CD8-positive, alpha-beta memory T cell (primary cell): ENCODE measurements around the gene TSC22D2. TPM values are rescaled to one million over a fixed set of nuclear protein-coding genes. Genes with fewer than 3 reads are reported as not detected.
"Not testable (repeated sequence)": the region's sequence is repeated elsewhere in the genome, so short reads cannot be mapped to it uniquely, and the experiment has no call there.

Experiments
- CTCF ChIA-PET: fragments of 350-600 bp; sonication (Branson Sonifier 250); formaldehyde crosslinking; loops from one replicate; lab custom pipeline; 2021; ENCODE audit warnings: antibody characterized with exemption; lab: Charles Lee
- POLR2A ChIA-PET: fragments of 350-600 bp; sonication (Branson Sonifier 250); formaldehyde crosslinking; loops from one replicate; lab custom pipeline; 2021; ENCODE audit warnings: antibody characterized with exemption; lab: Charles Lee
- DNase-seq, 5 donors: peaks; one replicate each; pipeline versions ENCODE4 v3.0.0 to v3.0.0-alpha.2; 2020 to 2022; ENCODE audit warnings: mixed read lengths in 1 of 5
- H3K27ac ChIP-seq: one replicate; pipeline ENCODE4 v1.7.0; 2013; ENCODE audit warnings: low read depth, mild to moderate bottlenecking, low read length, moderate library complexity
- H3K27me3 ChIP-seq: 2 replicates; pipeline ENCODE4 v1.7.0; 2013; ENCODE audit warnings: low read length, mild to moderate bottlenecking; ENCODE audit not compliant: insufficient read depth, poor library complexity, severe bottlenecking
- H3K36me3 ChIP-seq: 2 replicates; pipeline ENCODE4 v1.7.0; 2013; ENCODE audit warnings: mild to moderate bottlenecking, low read length, moderate library complexity; ENCODE audit not compliant: insufficient read depth
- H3K4me1 ChIP-seq: 2 replicates; pipeline ENCODE4 v1.7.0; 2013; ENCODE audit warnings: mild to moderate bottlenecking, low read length, moderate library complexity; ENCODE audit not compliant: insufficient read depth
- H3K4me3 ChIP-seq: 2 replicates; pipeline ENCODE4 v1.7.0; 2013; ENCODE audit warnings: mild to moderate bottlenecking, low read length
- H3K9me3 ChIP-seq: 2 replicates; pipeline ENCODE4 v1.7.0; 2013; ENCODE audit warnings: mild to moderate bottlenecking, low read length
- H3K27ac Mint-ChIP-seq, 8 donors: one replicate each; pipeline ENCODE4 v1.8.0; 2020 to 2021; ENCODE audit warnings: mixed read lengths in 8 of 8, mild to moderate bottlenecking in 6 of 8, inconsistent platforms in 3 of 8, moderate library complexity in 3 of 8
- H3K27me3 Mint-ChIP-seq, 2 donors: one replicate each; pipeline ENCODE4 v1.8.0; 2020 to 2021; ENCODE audit warnings: mixed read lengths in 2 of 2, mild to moderate bottlenecking in 1 of 2, moderate library complexity in 1 of 2
- H3K36me3 Mint-ChIP-seq, 3 donors: one replicate each; pipeline ENCODE4 v1.8.0; 2020 to 2021; ENCODE audit warnings: mixed read lengths in 3 of 3, inconsistent platforms in 1 of 3, mild to moderate bottlenecking in 1 of 3
- H3K4me1 Mint-ChIP-seq, 3 donors: one replicate each; pipeline ENCODE4 v1.8.0; 2020 to 2021; ENCODE audit warnings: mixed read lengths in 3 of 3, inconsistent platforms in 1 of 3, mild to moderate bottlenecking in 1 of 3
- H3K4me3 Mint-ChIP-seq, 7 donors: one replicate each; pipeline ENCODE4 v1.8.0; 2020 to 2021; ENCODE audit warnings: mixed read lengths in 7 of 7, mild to moderate bottlenecking in 6 of 7, moderate library complexity in 4 of 7, inconsistent platforms in 2 of 7
- H3K9me3 Mint-ChIP-seq, 5 donors: one replicate each; pipeline ENCODE4 v1.8.0; 2020 to 2022; ENCODE audit warnings: mixed read lengths in 5 of 5, mild to moderate bottlenecking in 3 of 5, moderate library complexity in 2 of 5, inconsistent platforms in 1 of 5
- polyA plus RNA-seq: library from polyadenylated mRNA; unstranded; fragments of 300-500 nt; fragmentation: Illumina TruSeq; gene quantifications from one replicate; pipeline ENCODE4 v1.2.3, GENCODE V29; 2021
- total RNA-seq, 2 experiments: library from RNA; stranded (reverse); gene quantifications; one replicate each; pipeline ENCODE4 v1.2.3, GENCODE V29; 2021

Gene TSC22D2
- total and polyA plus RNA-seq, 3 experiments from 2014 or later, result 11.9 to 22.3 (median 20.9) TPM

- H3K9me3 ChIP-seq, result no peaks in the 10 kb centered on the region
- Mint-ChIP-seq H3K4me3 (no peak overlapping the region), H3K4me1 (no peaks in the 10 kb centered on the region), H3K9me3 (peaks cover 0 to 5% (median 0%) of the 10 kb centered on the region in 5 donors), H3K27ac (no peak overlapping the region), H3K27me3 (no peaks in the 10 kb centered on the region), H3K36me3 (peaks cover 2 to 8% (median 2%) of the 10 kb centered on the region in 3 donors)
- H3K4me3 ChIP-seq, result no peak overlapping the region
- H3K27ac ChIP-seq, result peak overlapping the region; percentile 10
- H3K27me3 ChIP-seq, result no peaks in the 10 kb centered on the region
- CTCF ChIA-PET, result no interaction called here
- no peaks in the 10 kb centered on the region for H3K4me1 ChIP-seq
- no peaks in the 10 kb centered on the region for H3K36me3 ChIP-seq
- no peak for DNase-seq
- POLR2A ChIA-PET, result no interaction called here
Observed at GRCh38 chr3:150469931-150470740, 62.0 kb downstream of the TSC22D2 start.

DNA sequence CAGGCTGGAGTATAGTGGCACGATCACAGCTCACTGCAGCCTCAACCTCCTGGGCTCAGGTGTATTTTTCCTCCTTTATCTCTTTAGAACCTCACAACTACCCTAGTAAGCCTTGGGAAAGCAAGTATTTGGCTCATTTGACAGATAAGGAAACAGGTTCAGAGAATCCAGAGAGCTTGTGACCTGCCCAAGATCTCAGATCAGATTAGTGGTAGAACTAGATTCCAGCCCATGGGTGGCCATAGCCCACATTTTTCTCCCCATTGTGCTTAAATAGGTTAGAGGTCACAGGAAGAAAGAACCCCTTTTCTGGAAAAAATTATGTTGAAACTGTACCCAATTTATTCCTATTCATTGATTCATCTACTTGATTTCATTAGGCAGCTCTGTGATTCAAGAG is 64.3 kb downstream of the TSC22D2 start:
- ChIA-PET POLR2A (no interaction called here), CTCF (no interaction called here)

DNA sequence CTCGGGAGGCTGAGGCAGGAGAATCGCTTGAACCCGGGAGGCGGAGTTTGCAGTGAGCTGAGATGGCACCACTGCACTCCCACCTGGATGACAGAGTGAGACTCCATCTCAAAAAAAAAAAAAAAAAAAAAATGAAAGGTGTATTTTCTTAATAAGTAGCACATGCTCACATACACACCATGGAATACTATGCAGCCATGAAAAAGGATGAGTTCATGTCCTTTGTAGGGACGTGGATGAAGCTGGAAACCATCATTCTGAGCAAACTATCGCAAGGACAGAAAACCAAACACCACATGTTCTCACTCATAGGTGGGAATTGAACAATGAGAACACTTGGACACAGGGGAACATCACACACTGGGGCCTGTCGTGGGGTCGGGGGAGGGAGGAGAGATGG is 65.1 kb downstream of the TSC22D2 start:
- H3K27ac ChIP-seq, H3K27me3 Mint-ChIP-seq, H3K9me3 ChIP-seq, H3K36me3 ChIP-seq, H3K4me1 Mint-ChIP-seq, POLR2A ChIA-PET, DNase-seq, H3K27me3 ChIP-seq, H3K27ac Mint-ChIP-seq, CTCF ChIA-PET, H3K4me3 ChIP-seq, H3K4me1 ChIP-seq, H3K4me3 Mint-ChIP-seq: not testable (repeated sequence)
- Mint-ChIP-seq H3K9me3 (peaks cover 4 to 13% (median 10%) of the 10 kb centered on the region in 5 donors), H3K36me3 (peaks cover 0 to 23% (median 0%) of the 10 kb centered on the region in 3 donors)

More for the DNA sequence above, 64.3 kb downstream of the TSC22D2 start:
- no peaks in the 10 kb centered on the region for H3K27me3 Mint-ChIP-seq
- DNase-seq, result no peak
- H3K27ac Mint-ChIP-seq, result no peak overlapping the region
- no peaks in the 10 kb centered on the region for H3K27me3 ChIP-seq
- H3K36me3 ChIP-seq, result no peaks in the 10 kb centered on the region
- H3K4me1 ChIP-seq, result no peaks in the 10 kb centered on the region
- H3K4me1 Mint-ChIP-seq, result no peaks in the 10 kb centered on the region
- H3K4me3 ChIP-seq, result no peak overlapping the region
- H3K9me3 Mint-ChIP-seq, result peaks cover 0 to 10% (median 6%) of the 10 kb centered on the region in 5 donors
- H3K9me3 ChIP-seq, result no peaks in the 10 kb centered on the region
- no peak overlapping the region for H3K4me3 Mint-ChIP-seq
- H3K36me3 Mint-ChIP-seq, result peaks cover 0 to 17% (median 0%) of the 10 kb centered on the region in 3 donors
- no peak overlapping the region for H3K27ac ChIP-seq

- H3K27me3 Mint-ChIP-seq, result peaks cover 5 to 6% of the 10 kb centered on the region in 2 donors
- Histone ChIP-seq H3K27me3 (no peaks in the 10 kb centered on the region), H3K36me3 (no peaks in the 10 kb centered on the region), H3K9me3 (peaks cover 4% of the 10 kb centered on the region), H3K4me3 (no peak overlapping the region), H3K27ac (no peak overlapping the region), H3K4me1 (no peaks in the 10 kb centered on the region)
- DNase-seq, result no peak
- peaks cover 20 to 24% (median 23%) of the 10 kb centered on the region in 5 donors for H3K9me3 Mint-ChIP-seq
- CTCF ChIA-PET, result no interaction called here
- peaks cover 6 to 37% (median 6%) of the 10 kb centered on the region in 3 donors for H3K36me3 Mint-ChIP-seq
- no peaks in the 10 kb centered on the region for H3K4me1 Mint-ChIP-seq
- H3K4me3 Mint-ChIP-seq, result no peak overlapping the region
- no peak overlapping the region for H3K27ac Mint-ChIP-seq
- POLR2A ChIA-PET, result no interaction called here
Observed at GRCh38 chr3:150479370-150479769, 71.3 kb downstream of the TSC22D2 start.

DNA sequence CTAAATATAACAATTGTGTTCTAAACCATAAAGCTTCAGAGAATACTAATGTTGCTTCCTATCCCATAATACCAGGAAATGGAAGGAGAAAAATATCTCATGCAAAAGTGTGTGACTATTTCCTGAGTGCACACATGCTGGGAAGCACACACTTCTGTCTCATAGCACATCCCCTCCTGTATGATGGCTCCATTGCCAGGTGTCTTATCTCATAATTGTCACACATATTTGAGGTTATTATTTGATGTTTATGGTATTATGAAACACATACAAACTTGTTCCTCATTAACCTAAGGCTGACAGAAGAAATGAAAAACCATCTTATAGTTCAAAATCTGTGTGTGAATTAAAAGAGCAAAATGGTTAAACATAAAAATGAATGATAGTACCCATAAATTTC is 72.8 kb downstream of the TSC22D2 start:
- CTCF ChIA-PET, result no interaction called here

GRCh38 chr3:150483226-150483625 is 75.1 kb downstream of the TSC22D2 start:
- H3K9me3 ChIP-seq, result peaks cover 4% of the 10 kb centered on the region
- POLR2A ChIA-PET, result no interaction called here

More for the DNA sequence above, 72.8 kb downstream of the TSC22D2 start:
- Histone ChIP-seq H3K36me3 (no peaks in the 10 kb centered on the region), H3K27me3 (no peaks in the 10 kb centered on the region), H3K9me3 (peaks cover 4% of the 10 kb centered on the region), H3K4me3 (no peak overlapping the region), H3K27ac (no peak overlapping the region), H3K4me1 (no peaks in the 10 kb centered on the region)
- Mint-ChIP-seq H3K27me3 (peaks cover 6 to 9% of the 10 kb centered on the region in 2 donors), H3K4me1 (no peaks in the 10 kb centered on the region), H3K27ac (no peak overlapping the region), H3K9me3 (peaks cover 24 to 34% (median 31%) of the 10 kb centered on the region in 5 donors), H3K36me3 (peaks cover 8 to 41% (median 9%) of the 10 kb centered on the region in 3 donors), H3K4me3 (no peak overlapping the region)
- no peak for DNase-seq
- POLR2A ChIA-PET, result no interaction called here

DNA sequence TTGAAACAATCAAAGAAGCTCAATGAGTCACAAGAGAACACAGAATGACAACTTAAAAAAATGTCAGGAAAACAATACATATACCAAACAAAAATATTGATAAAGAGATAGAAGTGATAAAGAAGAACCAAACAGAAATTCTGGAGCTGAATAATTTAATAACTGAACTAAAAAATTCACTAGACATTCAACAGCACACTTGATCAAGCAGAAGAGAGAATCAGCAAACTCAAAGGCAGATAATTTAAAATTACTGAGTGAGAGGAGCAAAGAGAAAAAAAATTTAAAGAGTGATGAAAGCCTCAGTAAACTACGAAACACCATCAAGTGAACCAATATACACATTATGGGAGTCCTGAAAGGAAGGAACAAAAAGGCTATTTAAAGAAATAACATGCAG is 76.3 kb downstream of the TSC22D2 start:
- Mint-ChIP-seq H3K27me3 (peaks cover 1 to 9% of the 10 kb centered on the region in 2 donors), H3K27ac (no peak overlapping the region), H3K36me3 (peaks cover 8 to 38% (median 9%) of the 10 kb centered on the region in 3 donors), H3K4me1 (no peaks in the 10 kb centered on the region), H3K4me3 (no peak overlapping the region), H3K9me3 (peaks cover 26 to 41% (median 34%) of the 10 kb centered on the region in 5 donors)
- Histone ChIP-seq H3K27ac (no peak overlapping the region), H3K27me3 (no peaks in the 10 kb centered on the region), H3K4me3 (no peak overlapping the region), H3K4me1 (no peaks in the 10 kb centered on the region), H3K36me3 (no peaks in the 10 kb centered on the region), H3K9me3 (peaks cover 4% of the 10 kb centered on the region)
- CTCF ChIA-PET, result no interaction called here
- POLR2A ChIA-PET, result no interaction called here
- DNase-seq, result no peak

More at GRCh38 chr3:150483226-150483625, 75.1 kb downstream of the TSC22D2 start:
- H3K27me3 Mint-ChIP-seq, result peaks cover 4 to 9% of the 10 kb centered on the region in 2 donors
- H3K9me3 Mint-ChIP-seq, result peaks cover 26 to 43% (median 36%) of the 10 kb centered on the region in 5 donors
- no peak overlapping the region for H3K27ac Mint-ChIP-seq
- CTCF ChIA-PET, result no interaction called here
- H3K36me3 Mint-ChIP-seq, result peaks cover 8 to 40% (median 9%) of the 10 kb centered on the region in 3 donors
- H3K4me3 Mint-ChIP-seq, result no peak overlapping the region
- Histone ChIP-seq H3K36me3 (no peaks in the 10 kb centered on the region), H3K27ac (no peak overlapping the region), H3K4me1 (no peaks in the 10 kb centered on the region), H3K4me3 (no peak overlapping the region), H3K27me3 (no peaks in the 10 kb centered on the region)
- no peaks in the 10 kb centered on the region for H3K4me1 Mint-ChIP-seq
- no peak for DNase-seq

- Mint-ChIP-seq H3K9me3 (peaks cover 21 to 31% (median 26%) of the 10 kb centered on the region in 5 donors), H3K4me1 (no peaks in the 10 kb centered on the region), H3K4me3 (no peak overlapping the region), H3K27me3 (peaks cover 1 to 5% of the 10 kb centered on the region in 2 donors), H3K36me3 (peaks cover 3 to 24% (median 7%) of the 10 kb centered on the region in 3 donors), H3K27ac (no peak overlapping the region)
- H3K9me3 ChIP-seq, result peaks cover 4% of the 10 kb centered on the region
- H3K27me3 ChIP-seq, result no peaks in the 10 kb centered on the region
- DNase-seq, result no peak
- H3K4me3 ChIP-seq, result no peak overlapping the region
- no peaks in the 10 kb centered on the region for H3K4me1 ChIP-seq
- H3K27ac ChIP-seq, result no peak overlapping the region
- CTCF ChIA-PET, result interaction anchor here (1.1 kb wide), 1 partner anchor 202 kb away, joined by 4 read pairs; no protein-coding TSS in a partner anchor
- H3K36me3 ChIP-seq, result no peaks in the 10 kb centered on the region
- POLR2A ChIA-PET, result no interaction called here
Observed at GRCh38 chr3:150488867-150489266, 80.8 kb downstream of the TSC22D2 start.
